ENCODE measurements around the gene MSMP.

MSMP gene

DNA sequence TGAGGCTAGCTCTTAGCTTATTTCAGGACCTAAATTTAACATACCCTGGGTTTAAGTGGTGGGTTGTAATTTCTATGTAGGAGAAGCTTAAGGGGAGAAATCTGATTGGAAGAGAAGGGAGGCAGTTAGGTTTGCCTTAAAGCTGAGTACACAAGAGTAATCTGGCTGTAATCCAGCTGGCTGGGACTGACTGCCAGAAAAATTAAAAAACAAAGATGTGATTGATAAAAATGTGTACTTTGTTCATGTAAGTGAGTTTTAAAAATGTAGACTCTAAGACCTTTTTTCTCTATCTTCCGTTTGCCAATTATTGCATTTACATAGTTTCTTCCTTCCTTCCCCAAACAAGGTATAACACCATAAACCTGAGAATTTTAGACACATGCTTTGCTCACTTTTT, 17.5 kb upstream of the MSMP start:
- DNase-seq (ENCODE audit: low read depth) = no peak

- no peak for DNase-seq (ENCODE audit: low read depth)
These were observed 17.0 kb upstream of the MSMP start for GRCh38 chr9:35771075-35771433.

GRCh38 chr9:35769763-35770162, 15.7 kb upstream of the MSMP start:
- no peak for DNase-seq (ENCODE audit: low read depth)

DNA sequence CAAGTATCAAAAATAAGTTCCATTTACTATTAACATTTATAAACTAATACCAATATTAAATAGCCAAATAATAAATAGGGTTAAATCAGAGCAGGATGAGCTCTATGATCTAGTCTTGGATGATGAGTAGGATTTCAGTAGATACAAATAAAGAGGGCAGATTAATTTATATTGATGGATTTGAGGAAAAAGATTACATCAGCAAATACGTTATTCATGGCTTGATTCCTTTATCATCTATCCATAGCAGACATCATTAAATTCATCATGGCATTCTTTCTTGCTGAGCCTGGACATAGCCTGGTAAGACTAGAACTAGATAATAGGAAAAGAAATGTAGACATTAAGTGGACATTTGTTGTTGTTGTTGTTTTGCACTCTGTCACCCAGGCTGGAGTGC, 13.4 kb upstream of the MSMP start:
- DNase-seq (ENCODE audit: low read depth) = no peak

GRCh38 chr9:35766997-35767396, 12.9 kb upstream of the MSMP start:
- DNase-seq (ENCODE audit: low read depth) = no peak

DNA sequence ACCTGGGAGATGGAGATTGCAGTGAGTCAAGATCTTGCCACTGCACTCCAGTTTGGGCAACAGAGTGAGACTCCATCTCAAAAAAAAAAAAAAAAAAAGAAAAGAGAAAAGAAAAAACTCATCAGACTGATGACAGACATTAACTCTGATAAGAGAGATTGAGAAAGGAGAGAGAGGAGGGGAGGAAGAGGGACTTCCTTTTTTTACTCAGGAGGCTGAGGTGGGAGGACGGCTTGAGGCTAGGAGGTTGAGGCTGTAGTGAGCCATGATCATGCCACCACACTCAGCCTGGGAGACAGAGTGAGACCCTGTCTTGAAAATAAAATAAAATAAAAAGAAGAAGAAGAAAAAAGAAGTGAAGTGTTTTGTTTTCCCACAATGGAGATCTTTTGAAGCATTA, 9.7 kb upstream of the MSMP start:
- DNase-seq (ENCODE audit: low read depth) = no peak

GRCh38 chr9:35763181-35763580, 9.1 kb upstream of the MSMP start:
- DNase-seq (ENCODE audit: low read depth) = no peak

DNA sequence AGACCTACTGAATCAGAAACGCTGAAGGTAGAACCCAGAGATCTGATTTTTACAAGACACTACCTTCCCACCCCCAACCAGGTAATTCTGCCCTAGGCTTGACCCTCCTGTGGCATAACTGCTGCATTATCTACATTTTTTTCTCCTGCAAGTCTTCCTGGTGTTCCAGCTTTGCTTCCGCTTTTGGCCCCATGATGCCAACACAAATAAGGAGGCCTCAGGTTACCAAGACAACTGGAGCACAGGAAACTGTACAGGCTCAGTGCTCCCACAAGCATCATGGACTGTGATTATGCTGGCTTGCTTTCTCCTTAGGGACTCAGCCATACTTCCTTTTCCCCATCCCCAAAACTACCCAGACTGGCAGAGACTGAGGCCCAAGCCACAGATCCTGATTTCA, 6.6 kb upstream of the MSMP start:
- no peak for DNase-seq (ENCODE audit: low read depth)

DNA sequence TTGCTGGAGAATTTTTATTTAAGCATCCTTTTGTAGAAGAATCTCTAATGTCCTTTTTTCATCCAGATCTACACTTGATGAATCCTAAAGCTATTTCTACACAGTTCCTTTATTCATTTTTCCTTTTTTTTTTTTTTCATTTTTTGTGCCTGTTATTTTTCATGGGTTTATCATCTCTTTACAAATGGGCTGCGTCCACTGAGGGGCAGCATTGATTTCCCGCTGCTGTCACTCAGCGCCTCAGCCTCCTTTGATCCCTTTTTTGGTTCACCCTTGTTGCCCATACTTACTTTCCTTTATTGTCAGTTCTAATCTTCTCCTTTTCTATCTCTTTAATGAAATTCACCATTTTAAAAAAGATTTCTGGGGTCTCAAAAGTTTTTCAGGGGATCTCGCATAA, 5.7 kb upstream of the MSMP start:
- DNase-seq (ENCODE audit: low read depth) = no peak

- DNase-seq (ENCODE audit: low read depth) = no peak
These were observed 4.5 kb upstream of the MSMP start for GRCh38 chr9:35758475-35759050.

DNA sequence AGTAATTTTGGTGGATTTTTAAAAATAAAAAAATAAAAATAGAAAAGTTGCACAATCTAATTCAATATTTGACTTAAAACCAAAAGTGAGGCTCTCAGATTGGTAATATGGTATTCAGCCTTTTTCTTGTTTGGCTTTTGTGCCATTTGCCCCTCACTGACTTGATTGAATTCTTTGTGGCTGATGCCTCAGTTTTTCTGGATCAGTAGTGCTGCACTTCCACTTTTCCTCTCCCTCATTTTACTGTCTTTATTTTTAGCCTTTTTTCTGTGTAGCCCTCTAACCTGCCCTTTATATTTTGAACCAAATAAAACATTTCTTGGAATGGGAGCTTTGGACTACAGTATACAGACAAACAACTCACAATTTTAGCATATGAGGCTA, 3.8 kb upstream of the MSMP start:
- no peak for DNase-seq (ENCODE audit: low read depth)

DNA sequence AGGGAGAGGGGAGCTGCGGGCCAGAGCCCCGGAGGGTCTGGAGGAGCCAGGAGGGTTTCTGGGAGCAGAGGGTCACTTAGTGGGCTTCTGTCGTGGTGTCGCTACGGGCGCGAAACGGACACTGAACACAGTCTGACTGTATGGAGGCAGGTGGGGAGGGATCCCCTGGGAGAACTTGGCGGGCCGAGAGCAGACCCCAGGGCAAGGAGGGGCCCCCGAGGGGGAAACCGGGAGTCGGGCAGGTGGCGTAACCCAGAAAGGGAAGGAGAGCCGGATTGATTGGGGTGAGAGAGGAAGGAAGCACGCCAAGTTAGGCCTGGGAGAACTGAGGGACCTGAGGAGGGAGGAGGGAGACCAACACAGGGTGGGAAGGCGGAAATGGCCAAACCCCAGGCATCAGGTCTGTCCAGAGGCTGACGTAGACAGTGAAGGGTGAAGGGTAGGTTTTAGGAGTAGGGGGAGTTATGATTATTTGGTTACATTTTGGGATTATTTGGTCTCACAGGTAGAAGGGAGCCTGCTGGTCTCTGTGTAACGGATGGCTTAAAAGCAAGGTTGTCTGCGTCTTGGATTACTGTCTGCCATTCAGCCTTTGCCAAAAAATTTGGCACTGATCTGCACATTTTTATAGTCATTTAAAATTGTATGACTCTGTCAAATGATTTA, 3.3 kb upstream of the MSMP start:
- DNase-seq (ENCODE audit: low read depth) = no peak

- no peak for DNase-seq (ENCODE audit: low read depth)
These were observed 2.5 kb upstream of the MSMP start for GRCh38 chr9:35756275-35757225.

DNA sequence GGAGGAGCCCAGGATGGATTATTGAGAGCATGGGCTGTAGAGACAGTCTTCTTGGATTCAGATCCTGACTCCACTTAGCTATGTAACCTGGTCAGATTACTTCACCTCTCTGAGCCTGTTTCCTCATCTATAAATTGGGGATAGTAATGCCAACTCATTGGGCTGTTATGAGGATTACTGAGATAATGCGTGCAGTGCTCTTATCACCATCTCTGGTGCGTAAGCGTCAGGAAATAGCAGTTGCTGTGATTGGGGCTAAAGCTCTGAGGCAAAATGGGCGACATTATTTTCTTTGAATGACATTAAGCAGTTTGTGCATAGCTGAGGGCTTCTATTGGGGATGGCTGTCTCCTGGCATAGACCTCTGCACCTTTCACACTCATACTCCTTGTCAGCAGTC, 995 bp upstream of the MSMP start:
- DNase-seq (ENCODE audit: low read depth) = no peak

- DNase-seq (ENCODE audit: low read depth) = no peak
These were observed 610 bp downstream of the MSMP start for GRCh38 chr9:35753466-35753865.

- no peak for DNase-seq (ENCODE audit: low read depth)
These were observed 3.9 kb downstream of the MSMP start for GRCh38 chr9:35750256-35750531.

DNA sequence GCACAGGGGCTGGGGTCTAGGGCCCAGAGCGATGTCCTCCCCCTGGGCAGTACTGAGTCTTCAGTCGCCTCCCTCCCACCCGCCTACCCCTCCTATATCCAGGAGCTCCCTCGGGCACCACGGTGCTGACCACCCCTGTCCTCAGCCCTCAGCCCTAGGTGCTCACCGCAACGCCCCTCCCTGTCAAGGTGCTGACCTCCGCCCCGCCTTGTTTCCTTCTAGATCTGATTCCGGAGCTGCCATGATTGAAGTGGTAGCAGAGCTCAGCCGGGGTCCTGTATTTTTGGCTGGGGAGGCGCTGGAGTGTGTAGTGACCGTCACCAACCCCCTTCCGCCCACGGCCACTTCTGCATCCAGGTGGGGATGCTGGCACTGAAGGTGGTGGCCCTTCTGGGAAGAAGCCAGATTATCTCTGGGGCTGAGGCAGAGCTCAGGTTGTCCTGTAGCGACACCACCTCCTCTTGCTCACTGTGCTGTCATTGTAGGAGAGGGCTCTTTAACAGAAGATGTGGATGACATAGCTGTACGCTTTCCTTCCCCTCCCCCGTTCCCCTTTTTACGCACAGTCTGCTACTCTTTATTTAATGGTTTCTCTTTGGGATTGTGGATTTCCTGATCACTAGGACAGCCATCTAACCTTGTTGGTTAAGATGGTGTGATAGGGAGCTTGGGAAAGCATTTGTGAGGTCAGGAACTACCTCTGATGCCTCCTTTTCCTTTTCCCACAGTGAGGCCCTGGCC, 4.4 kb downstream of the MSMP start:
- DNase-seq (ENCODE audit: low read depth) = no peak

- no peak for DNase-seq (ENCODE audit: low read depth)
These were observed 5.1 kb downstream of the MSMP start, which contains the start of the genes GBA2 and RGP1 for GRCh38 chr9:35748858-35749514. Gene GBA2 (minus strand): TSS chr9:35749228. CDS start chr9:35748704, 524 bp downstream. Gene RGP1 (plus strand): TSS chr9:35749287. CDS start chr9:35749756, 469 bp downstream.

DNA sequence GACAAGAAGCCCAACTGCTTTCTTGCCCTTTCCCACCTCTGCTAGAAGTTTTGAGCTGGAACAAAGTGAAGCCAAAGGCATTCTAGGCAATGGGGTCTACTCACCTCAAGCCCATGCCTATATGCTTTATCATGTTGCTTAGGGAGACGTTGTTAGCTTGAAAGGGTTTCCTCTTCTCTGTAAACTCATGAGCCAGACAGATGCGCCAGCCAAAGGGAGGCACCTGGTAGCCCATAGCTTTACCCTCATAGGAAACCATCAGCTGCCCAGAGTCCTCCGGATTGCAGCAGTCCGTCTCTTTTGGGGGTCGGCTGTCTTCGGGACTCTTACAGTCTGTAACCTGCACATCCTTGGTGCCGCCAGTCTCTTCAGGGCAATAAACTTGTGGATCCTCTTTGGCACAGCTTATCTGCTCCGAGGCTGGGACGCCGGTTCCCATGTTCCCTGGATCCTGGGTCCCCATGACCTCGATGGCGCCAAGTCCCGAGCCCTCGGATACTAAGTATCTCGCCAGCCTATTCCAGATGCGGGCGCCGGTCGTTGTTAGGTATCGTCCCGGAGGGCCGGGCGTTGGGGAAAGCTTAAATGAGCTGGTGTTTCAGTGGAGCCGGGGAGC, 5.7 kb downstream of the MSMP start:
- no peak for DNase-seq (ENCODE audit: low read depth)

- no peak for DNase-seq (ENCODE audit: low read depth)
These were observed 7.5 kb downstream of the MSMP start for GRCh38 chr9:35746583-35746982.

- no peak for DNase-seq (ENCODE audit: low read depth)
These were observed 8.5 kb downstream of the MSMP start for GRCh38 chr9:35745569-35745968.
